ENCODE results near the gene NCAPG2.

The NCAPG2 gene

DNA sequence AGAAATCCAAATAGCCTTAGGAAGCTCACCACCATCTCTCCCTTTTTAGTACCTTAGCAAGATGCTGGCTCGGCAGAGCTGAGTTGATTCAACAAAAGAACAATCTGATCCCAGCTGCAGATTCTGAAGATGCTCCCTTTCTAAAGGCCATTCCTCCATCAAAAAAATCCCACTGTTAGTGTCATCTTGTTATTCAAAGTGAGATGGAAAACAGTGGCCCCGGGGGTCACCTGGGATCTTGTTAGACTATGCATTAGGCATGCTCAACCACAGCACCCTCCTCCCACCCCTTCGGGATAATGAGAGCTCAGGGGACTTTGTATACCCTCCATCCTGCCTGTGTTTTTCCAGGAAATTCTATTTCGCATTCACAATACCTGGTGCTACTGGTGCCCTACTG lies 2.4 kb downstream of the NCAPG2 start:
- Histone ChIP-seq H3K79me1 (ENCODE audit: low read depth, low read length) (peaks cover 6% of the 10 kb centered on the region), H3K14ac (ENCODE audit: low read length) (no peak overlapping the region), H2BK120ac (ENCODE audit: low read depth, low read length) (no peak overlapping the region)

DNA sequence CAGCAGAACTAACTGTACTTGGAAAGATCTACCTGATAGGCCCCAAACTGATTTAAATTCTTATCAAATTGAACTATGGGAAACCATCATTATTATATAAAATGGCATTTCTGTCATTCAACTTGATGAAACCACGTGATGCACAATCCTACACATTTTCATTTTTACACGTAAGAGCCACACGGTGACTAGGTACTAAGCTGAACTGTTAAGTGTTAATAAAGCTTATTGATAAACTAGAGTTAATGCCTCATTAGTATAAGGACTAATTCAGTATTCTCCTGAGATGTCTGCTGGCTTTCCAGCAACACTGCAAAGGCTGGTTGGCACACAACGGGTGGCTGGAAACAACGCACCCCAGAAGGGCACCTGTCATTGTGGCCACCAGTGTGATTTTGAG lies 4.6 kb downstream of the NCAPG2 start:
- Histone ChIP-seq H3K18ac (ENCODE audit: low read length) (no peak overlapping the region), H3K4me1 (ENCODE audit: control insufficient read depth in 2 of 2, insufficient read depth in 1 of 2, low read depth in 1 of 2, low read length in 2 of 2) (peaks cover 9 to 12% of the 10 kb centered on the region in 2 donors), H4K8ac (ENCODE audit: low read depth, low read length) (no peak overlapping the region), H3K9ac (ENCODE audit: low read depth, low read length, poor library complexity) (no peak overlapping the region), H2BK5ac (ENCODE audit: low read length) (no peak overlapping the region), H3K14ac (ENCODE audit: low read length) (no peak overlapping the region), H4K91ac (ENCODE audit: low read depth, low read length, poor library complexity) (no peak overlapping the region), H2BK120ac (ENCODE audit: low read depth, low read length) (no peak overlapping the region), H3K9me3 (replicated peaks in 1 of 2; ENCODE audit: control insufficient read depth in 2 of 2, insufficient read depth in 1 of 2, low read depth in 1 of 2, low read length in 2 of 2) (peaks cover 1 to 10% of the 10 kb centered on the region in 2 donors), H3K4me3 (ENCODE audit: low read length in 2 of 2) (no peak overlapping the region), H2AK5ac (ENCODE audit: low read depth, low read length) (no peak overlapping the region), H2BK12ac (ENCODE audit: low read length) (no peak overlapping the region), H3K79me1 (ENCODE audit: low read depth, low read length) (peaks cover 8% of the 10 kb centered on the region), H3K23ac (ENCODE audit: low read depth, low read length, poor library complexity) (no peak overlapping the region), H3K4me2 (ENCODE audit: insufficient read depth, low read length, poor library complexity, severe bottlenecking) (no peak overlapping the region), H2AFZ (ENCODE audit: low read length) (no peak overlapping the region), H3K4ac (ENCODE audit: low read length) (no peak overlapping the region), H3K27me3 (ENCODE audit: control insufficient read depth in 3 of 3, insufficient read depth in 3 of 3, low read depth in 1 of 3, low read length in 3 of 3) (no peaks in the 10 kb centered on the region), H3K36me3 (replicated peaks in 1 of 2; ENCODE audit: control insufficient read depth in 2 of 2, insufficient read depth in 2 of 2, low read length in 2 of 2) (peaks cover 33 to 77% of the 10 kb centered on the region in 2 donors), H3K27ac (replicated peaks; ENCODE audit: low read length) (no peak overlapping the region), H2BK15ac (ENCODE audit: low read length) (no peak overlapping the region)
- no CpG with 5 or more reads among the region's 5 CpGs for WGBS, 2 donors (ENCODE audit: extremely low coverage in 2 of 2, insufficient read length in 2 of 2, insufficient replicate concordance in 1 of 2)
- DNase-seq (ENCODE audit: low spot score): no peak

More for the DNA sequence above, 2.4 kb downstream of the NCAPG2 start:
- no peak overlapping the region for H4K91ac ChIP-seq (ENCODE audit: low read depth, low read length, poor library complexity)
- H3K4me3 ChIP-seq (ENCODE audit: low read length in 2 of 2): no peak overlapping the region
- H3K36me3 ChIP-seq (replicated peaks in 1 of 2; ENCODE audit: control insufficient read depth in 2 of 2, insufficient read depth in 2 of 2, low read length in 2 of 2): peaks cover 18 to 55% of the 10 kb centered on the region in 2 donors
- H3K27ac ChIP-seq (replicated peaks; ENCODE audit: low read length): no peak overlapping the region
- no peak overlapping the region for H3K18ac ChIP-seq (ENCODE audit: low read length)
- no peak overlapping the region for H3K4me2 ChIP-seq (ENCODE audit: insufficient read depth, low read length, poor library complexity, severe bottlenecking)
- H2BK5ac ChIP-seq (ENCODE audit: low read length): no peak overlapping the region
- no peak overlapping the region for H2AFZ ChIP-seq (ENCODE audit: low read length)
- H3K9me3 ChIP-seq (replicated peaks in 1 of 2; ENCODE audit: control insufficient read depth in 2 of 2, insufficient read depth in 1 of 2, low read depth in 1 of 2, low read length in 2 of 2): peaks cover 1 to 14% of the 10 kb centered on the region in 2 donors
- H4K8ac ChIP-seq (ENCODE audit: low read depth, low read length): no peak overlapping the region
- WGBS, 2 donors (ENCODE audit: extremely low coverage in 2 of 2, insufficient read length in 2 of 2, insufficient replicate concordance in 1 of 2): no CpG with 5 or more reads among the region's 4 CpGs
- no peak overlapping the region for H2BK12ac ChIP-seq (ENCODE audit: low read length)
- DNase-seq (ENCODE audit: low spot score): no peak
- H3K23ac ChIP-seq (ENCODE audit: low read depth, low read length, poor library complexity): no peak overlapping the region
- no peak overlapping the region for H2AK5ac ChIP-seq (ENCODE audit: low read depth, low read length)
- H3K9ac ChIP-seq (ENCODE audit: low read depth, low read length, poor library complexity): no peak overlapping the region
- no peaks in the 10 kb centered on the region for H3K27me3 ChIP-seq (ENCODE audit: control insufficient read depth in 3 of 3, insufficient read depth in 3 of 3, low read depth in 1 of 3, low read length in 3 of 3)
- H2BK15ac ChIP-seq (ENCODE audit: low read length): no peak overlapping the region
- H3K4ac ChIP-seq (ENCODE audit: low read length): no peak overlapping the region
- H3K4me1 ChIP-seq (ENCODE audit: control insufficient read depth in 2 of 2, insufficient read depth in 1 of 2, low read depth in 1 of 2, low read length in 2 of 2): peaks cover 9 to 16% of the 10 kb centered on the region in 2 donors

DNA sequence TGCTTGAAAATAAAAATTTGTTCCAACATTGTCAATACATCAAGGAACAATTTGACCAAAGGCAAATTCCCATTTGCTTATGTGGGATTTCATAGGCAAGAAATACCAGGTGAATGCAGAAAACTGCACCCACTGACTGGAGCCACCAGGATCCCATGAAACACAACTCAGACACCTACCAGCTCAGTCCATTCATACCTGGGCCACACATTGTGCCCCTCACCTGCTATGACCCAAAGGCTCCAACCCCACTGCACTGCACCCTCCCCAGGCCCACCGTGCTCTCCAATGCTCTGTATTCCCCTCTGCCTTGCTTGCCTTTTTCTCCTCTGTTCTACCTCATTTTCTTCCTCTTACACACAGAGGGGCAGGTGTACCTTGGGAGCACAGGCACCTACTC lies 5.3 kb downstream of the NCAPG2 start:
- Histone ChIP-seq H3K23ac (ENCODE audit: low read depth, low read length, poor library complexity) (no peak overlapping the region), H3K27ac (replicated peaks; ENCODE audit: low read length) (no peak overlapping the region), H3K79me1 (ENCODE audit: low read depth, low read length) (peaks cover 7% of the 10 kb centered on the region), H3K4me1 (ENCODE audit: control insufficient read depth in 2 of 2, insufficient read depth in 1 of 2, low read depth in 1 of 2, low read length in 2 of 2) (peaks cover 9 to 12% of the 10 kb centered on the region in 2 donors), H2BK12ac (ENCODE audit: low read length) (no peak overlapping the region), H3K27me3 (ENCODE audit: control insufficient read depth in 3 of 3, insufficient read depth in 3 of 3, low read depth in 1 of 3, low read length in 3 of 3) (no peaks in the 10 kb centered on the region), H3K4ac (ENCODE audit: low read length) (no peak overlapping the region), H3K9me3 (replicated peaks in 1 of 2; ENCODE audit: control insufficient read depth in 2 of 2, insufficient read depth in 1 of 2, low read depth in 1 of 2, low read length in 2 of 2) (peaks cover 1 to 10% of the 10 kb centered on the region in 2 donors), H2AK5ac (ENCODE audit: low read depth, low read length) (no peak overlapping the region), H3K9ac (ENCODE audit: low read depth, low read length, poor library complexity) (no peak overlapping the region), H4K8ac (ENCODE audit: low read depth, low read length) (no peak overlapping the region), H3K4me3 (ENCODE audit: low read length in 2 of 2) (no peak overlapping the region), H4K91ac (ENCODE audit: low read depth, low read length, poor library complexity) (no peak overlapping the region), H3K18ac (ENCODE audit: low read length) (no peak overlapping the region), H3K36me3 (replicated peaks in 1 of 2; ENCODE audit: control insufficient read depth in 2 of 2, insufficient read depth in 2 of 2, low read length in 2 of 2) (peaks cover 35 to 83% of the 10 kb centered on the region in 2 donors), H2AFZ (ENCODE audit: low read length) (no peak overlapping the region), H2BK15ac (ENCODE audit: low read length) (no peak overlapping the region), H2BK5ac (ENCODE audit: low read length) (no peak overlapping the region), H2BK120ac (ENCODE audit: low read depth, low read length) (no peak overlapping the region), H3K14ac (ENCODE audit: low read length) (no peak overlapping the region), H3K4me2 (ENCODE audit: insufficient read depth, low read length, poor library complexity, severe bottlenecking) (no peak overlapping the region)
- no CpG with 5 or more reads among the region's 1 CpG for WGBS, 2 donors (ENCODE audit: extremely low coverage in 2 of 2, insufficient read length in 2 of 2, insufficient replicate concordance in 1 of 2)
- DNase-seq (ENCODE audit: low spot score): no peak

DNA sequence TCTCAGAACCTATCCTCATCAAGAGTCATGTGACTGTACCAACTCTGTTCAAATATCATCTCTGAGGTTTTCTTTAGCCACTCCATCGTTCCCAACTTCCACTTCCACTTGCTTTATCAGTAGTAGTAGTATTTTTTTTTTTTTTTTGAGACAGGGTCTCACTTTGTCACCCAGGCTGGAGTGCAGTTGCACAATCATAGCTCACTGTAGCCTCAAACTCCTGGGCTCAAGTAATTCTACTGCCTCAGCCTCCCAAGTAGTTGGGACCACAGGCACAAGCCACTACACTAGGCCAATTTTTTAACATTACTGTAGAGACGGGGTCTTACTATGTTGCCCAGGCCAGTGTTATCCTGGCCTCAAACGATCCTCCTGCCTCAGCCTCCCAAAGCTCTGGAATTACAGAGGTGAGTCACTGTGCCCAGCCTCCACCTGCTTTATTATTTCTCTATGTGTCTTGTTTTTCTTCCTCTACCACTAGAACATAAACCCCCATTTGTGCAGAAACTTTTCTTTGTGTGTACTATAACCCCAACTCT lies 5.9 kb downstream of the NCAPG2 start:
- Histone ChIP-seq H3K9ac (ENCODE audit: low read depth, low read length, poor library complexity) (no peak overlapping the region), H2AK5ac (ENCODE audit: low read depth, low read length) (no peak overlapping the region), H3K27me3 (ENCODE audit: control insufficient read depth in 3 of 3, insufficient read depth in 3 of 3, low read depth in 1 of 3, low read length in 3 of 3) (no peaks in the 10 kb centered on the region), H3K79me1 (ENCODE audit: low read depth, low read length) (peaks cover 4% of the 10 kb centered on the region), H3K4me1 (ENCODE audit: control insufficient read depth in 2 of 2, insufficient read depth in 1 of 2, low read depth in 1 of 2, low read length in 2 of 2) (peaks cover 8 to 10% of the 10 kb centered on the region in 2 donors), H2BK5ac (ENCODE audit: low read length) (no peak overlapping the region), H3K36me3 (replicated peaks in 1 of 2; ENCODE audit: control insufficient read depth in 2 of 2, insufficient read depth in 2 of 2, low read length in 2 of 2) (peaks cover 38 to 89% of the 10 kb centered on the region in 2 donors), H3K27ac (replicated peaks; ENCODE audit: low read length) (no peak overlapping the region), H3K9me3 (replicated peaks in 1 of 2; ENCODE audit: control insufficient read depth in 2 of 2, insufficient read depth in 1 of 2, low read depth in 1 of 2, low read length in 2 of 2) (peaks cover 1 to 10% of the 10 kb centered on the region in 2 donors), H2BK12ac (ENCODE audit: low read length) (no peak overlapping the region), H2BK120ac (ENCODE audit: low read depth, low read length) (no peak overlapping the region), H3K4me2 (ENCODE audit: insufficient read depth, low read length, poor library complexity, severe bottlenecking) (no peak overlapping the region), H3K14ac (ENCODE audit: low read length) (no peak overlapping the region), H3K23ac (ENCODE audit: low read depth, low read length, poor library complexity) (no peak overlapping the region), H2AFZ (ENCODE audit: low read length) (no peak overlapping the region), H2BK15ac (ENCODE audit: low read length) (no peak overlapping the region), H3K4me3 (ENCODE audit: low read length in 2 of 2) (no peak overlapping the region), H4K91ac (ENCODE audit: low read depth, low read length, poor library complexity) (no peak overlapping the region), H4K8ac (ENCODE audit: low read depth, low read length) (no peak overlapping the region), H3K4ac (ENCODE audit: low read length) (no peak overlapping the region), H3K18ac (ENCODE audit: low read length) (no peak overlapping the region)
- DNase-seq (ENCODE audit: low spot score): no peak
- WGBS, 2 donors (ENCODE audit: extremely low coverage in 2 of 2, insufficient read length in 2 of 2, insufficient replicate concordance in 1 of 2): no CpG with 5 or more reads among the region's 3 CpGs

All from neuronal stem cell (in vitro differentiated cells).